Retinal pigment epithelial cell (primary cell): ENCODE results near the gene IDE.
"Not testable (repeated sequence)": the region's sequence is repeated elsewhere in the genome, so short reads cannot be mapped to it uniquely, and the experiment has no call there.

Experiments
- DNase-seq: peaks from one replicate; pipeline ENCODE4 v3.0.0-alpha.2; 2010; ENCODE audit warnings: low read depth
- H3K4me3 ChIP-seq: 2 replicates; pipeline ENCODE4 v1.5.1; 2011; ENCODE audit warnings: mild to moderate bottlenecking, low read length, control low read depth, moderate library complexity
- TF ChIP-seq, protein P1 (sequence below): conservative IDR thresholded peaks from 2 replicates; pipeline ENCODE4 v1.5.1; 2011; ENCODE audit warnings: low read depth, low read length, control low read depth, inconsistent platforms

IDE gene

DNA sequence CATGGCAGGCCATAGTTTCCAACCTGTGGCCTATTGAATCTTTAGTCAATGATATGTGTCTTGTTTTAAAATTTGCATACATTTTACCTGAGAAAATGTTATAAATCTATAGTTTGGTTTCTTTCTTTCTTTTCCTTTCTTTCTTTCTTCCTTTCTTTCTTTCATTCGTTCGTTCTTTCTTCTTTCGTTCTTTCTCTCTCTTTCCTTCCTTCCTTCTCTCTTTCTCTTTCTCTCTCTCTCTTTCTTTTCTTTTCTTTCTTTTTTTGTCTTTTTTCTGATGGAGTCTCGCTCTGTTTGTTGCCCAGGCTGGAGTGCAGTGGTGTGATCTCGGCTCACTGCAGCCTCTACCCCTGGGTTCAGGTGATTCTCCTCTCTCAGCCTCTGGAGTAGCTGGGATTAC is 133.3 kb downstream of the IDE start:
- TF ChIP-seq, protein P1, sequence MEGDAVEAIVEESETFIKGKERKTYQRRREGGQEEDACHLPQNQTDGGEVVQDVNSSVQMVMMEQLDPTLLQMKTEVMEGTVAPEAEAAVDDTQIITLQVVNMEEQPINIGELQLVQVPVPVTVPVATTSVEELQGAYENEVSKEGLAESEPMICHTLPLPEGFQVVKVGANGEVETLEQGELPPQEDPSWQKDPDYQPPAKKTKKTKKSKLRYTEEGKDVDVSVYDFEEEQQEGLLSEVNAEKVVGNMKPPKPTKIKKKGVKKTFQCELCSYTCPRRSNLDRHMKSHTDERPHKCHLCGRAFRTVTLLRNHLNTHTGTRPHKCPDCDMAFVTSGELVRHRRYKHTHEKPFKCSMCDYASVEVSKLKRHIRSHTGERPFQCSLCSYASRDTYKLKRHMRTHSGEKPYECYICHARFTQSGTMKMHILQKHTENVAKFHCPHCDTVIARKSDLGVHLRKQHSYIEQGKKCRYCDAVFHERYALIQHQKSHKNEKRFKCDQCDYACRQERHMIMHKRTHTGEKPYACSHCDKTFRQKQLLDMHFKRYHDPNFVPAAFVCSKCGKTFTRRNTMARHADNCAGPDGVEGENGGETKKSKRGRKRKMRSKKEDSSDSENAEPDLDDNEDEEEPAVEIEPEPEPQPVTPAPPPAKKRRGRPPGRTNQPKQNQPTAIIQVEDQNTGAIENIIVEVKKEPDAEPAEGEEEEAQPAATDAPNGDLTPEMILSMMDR = no peak
- no peak overlapping the region for H3K4me3 ChIP-seq
- no peak for DNase-seq

DNA sequence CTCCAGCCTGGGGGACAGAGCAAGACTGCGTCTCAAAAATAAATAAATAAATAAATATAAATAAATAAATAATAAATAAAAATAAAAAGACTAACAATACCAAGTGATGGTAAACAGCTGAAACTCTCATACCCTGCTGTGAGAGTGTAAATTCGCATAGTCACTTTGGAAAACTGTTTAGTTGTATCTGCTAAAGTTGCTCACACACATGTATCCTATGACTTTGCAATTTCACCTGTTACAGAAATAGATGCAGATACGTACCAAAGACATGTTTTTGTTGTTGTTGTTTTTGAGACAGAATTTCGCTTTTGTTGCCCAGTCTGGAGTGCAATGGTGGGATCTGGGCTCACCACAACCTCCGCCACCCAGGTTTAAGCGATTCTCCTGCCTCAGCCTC is 135.7 kb downstream of the IDE start:
- DNase-seq = no peak
- no peak overlapping the region for H3K4me3 ChIP-seq
- TF ChIP-seq, protein P1 = no peak

DNA sequence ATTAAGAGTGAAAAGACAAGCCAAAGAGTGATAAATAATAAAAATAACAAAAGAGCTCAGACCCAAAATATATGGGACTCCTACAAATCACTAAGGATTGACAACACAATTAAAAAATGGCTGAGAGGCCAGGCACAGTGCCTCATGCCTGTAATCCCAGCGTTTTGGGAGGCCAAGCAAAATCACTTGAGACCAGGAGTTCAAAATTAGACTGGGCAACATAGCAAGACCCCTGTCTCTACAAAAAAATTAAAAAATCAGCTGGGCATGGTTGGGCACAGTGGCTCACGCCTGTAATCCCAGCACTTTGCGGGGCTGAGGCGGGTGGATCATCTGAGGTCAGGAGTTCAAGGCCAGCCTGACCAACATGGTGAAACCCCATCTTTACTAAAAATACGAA is 137.3 kb downstream of the IDE start:
- no peak overlapping the region for H3K4me3 ChIP-seq
- TF ChIP-seq, protein P1 = no peak
- no peak for DNase-seq

DNA sequence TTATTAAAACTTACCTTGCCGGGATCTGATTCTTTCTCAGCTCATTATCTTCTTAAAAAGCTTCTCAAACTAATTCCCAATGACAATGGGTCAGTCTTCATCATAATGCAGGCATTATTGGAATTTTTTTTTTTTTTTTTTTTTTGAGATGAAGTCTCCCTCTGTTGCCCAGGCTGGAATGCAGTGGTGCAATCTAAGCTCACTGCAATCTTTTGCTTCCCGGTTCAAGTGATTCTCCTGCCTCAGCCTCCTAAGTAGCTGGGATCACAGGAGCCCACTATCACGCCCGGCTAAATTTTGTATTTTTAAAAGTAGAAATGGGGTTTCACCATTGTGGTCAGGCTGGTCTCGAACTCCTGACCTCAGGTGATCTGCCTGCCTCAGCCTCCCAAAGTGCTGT is 137.8 kb downstream of the IDE start:
- not testable (repeated sequence) for DNase-seq, H3K4me3 ChIP-seq

DNA sequence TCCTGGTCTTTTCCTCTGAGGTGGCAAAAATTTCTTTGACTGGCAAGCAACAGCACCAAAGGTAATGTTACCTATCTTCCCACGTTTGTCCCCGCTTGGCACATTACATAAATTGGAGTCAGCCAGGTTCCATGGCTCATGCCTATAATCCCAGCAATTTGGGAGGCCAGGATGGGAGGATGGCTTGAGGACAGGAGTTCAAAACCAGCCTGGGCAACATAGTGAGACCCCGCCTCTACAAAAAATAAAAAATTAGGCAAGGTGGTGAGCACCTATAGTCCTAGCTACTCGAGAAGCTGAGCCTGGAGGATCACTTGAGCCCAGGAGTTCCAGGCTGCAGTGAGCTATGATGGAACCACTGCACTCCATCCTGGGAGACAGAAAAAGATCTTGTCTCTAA is 139.5 kb downstream of the IDE start:
- H3K4me3 ChIP-seq = no peak overlapping the region
- TF ChIP-seq, protein P1 = no peak
- no peak for DNase-seq

DNA sequence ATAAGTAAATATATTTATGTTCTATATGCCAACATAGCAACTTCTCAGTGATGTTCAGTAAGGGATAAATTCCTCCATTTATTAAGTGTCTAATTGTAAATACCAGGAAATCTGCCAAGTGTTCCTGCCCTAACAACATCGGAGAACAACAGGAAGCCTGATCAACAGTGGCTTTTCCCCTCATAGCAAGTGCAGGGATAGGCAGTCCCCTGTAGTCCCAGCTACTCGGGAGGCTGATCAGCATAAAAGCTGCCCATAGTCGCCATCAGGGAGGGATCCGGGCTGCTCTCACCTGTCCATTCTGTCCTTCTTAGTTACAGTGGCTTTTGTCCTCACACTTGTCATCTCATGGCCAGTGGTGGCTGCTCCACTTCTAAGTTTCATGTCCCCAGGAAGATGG is 141.3 kb downstream of the IDE start:
- DNase-seq = no peak
- TF ChIP-seq, protein P1 = no peak
- H3K4me3 ChIP-seq = no peak overlapping the region

DNA sequence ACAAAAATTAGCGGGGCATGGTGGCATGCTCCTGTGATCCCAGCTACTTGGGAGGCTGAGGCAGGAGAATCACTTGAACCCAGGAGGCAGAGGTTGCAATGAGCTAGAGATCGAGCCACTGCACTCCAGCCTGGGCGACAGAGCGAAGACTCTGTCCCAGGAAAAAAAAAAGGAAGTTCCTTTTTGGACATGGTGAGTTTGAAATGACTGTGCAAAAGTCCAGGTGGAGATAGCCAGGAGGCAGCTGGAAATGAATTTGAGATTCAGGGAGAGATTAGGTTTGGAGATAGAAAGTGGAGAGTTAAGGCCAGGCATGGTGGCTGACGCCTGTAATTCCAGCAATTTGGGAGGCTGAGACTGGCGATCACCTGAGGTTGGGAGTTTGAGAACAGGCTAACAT is 143.8 kb downstream of the IDE start:
- TF ChIP-seq, protein P1 = no peak
- no peak for DNase-seq
- no peak overlapping the region for H3K4me3 ChIP-seq

DNA sequence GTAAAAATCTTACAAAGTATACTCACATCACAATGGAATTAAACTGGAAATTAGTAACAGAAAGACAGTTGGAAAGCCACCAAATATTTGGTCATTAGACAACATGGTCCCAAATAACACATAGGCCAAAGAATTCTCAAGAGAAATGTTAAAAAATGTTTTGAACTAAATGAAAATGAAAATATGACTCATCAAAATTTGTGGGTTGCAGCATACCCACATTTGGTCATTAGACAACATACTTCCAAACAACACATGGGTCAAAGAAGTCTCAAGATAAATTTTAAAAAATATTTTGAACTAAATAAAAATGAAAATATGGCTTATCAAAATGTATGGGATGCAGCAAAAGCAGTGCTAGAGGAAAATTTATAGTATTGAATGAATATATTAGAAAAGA is 152.3 kb downstream of the IDE start:
- no peak overlapping the region for H3K4me3 ChIP-seq
- no peak for DNase-seq
- TF ChIP-seq, protein P1 = no peak
